IPS DF 19.7 (cell line): ENCODE measurements around the gene NOS1AP.
A peak's percentile ranks its signal among the peaks of the same experiment; 100 is the strongest.
"Not testable (repeated sequence)": the region's sequence is repeated elsewhere in the genome, so short reads cannot be mapped to it uniquely, and the experiment has no call there.

Experiments
- DNase-seq: peaks from one replicate; pipeline ENCODE4 v3.0.0-alpha.2; 2013; ENCODE audit warnings: low read depth, low spot score

The NOS1AP gene

GRCh38 chr1:162069334-162070093, at the start of gene NOS1AP:
Gene NOS1AP, plus strand, starts transcription at chr1:162069691. Its CDS starts 487 bp downstream, at chr1:162070178.
- DNase-seq: no peak

- DNase-seq: no peak
Measured at GRCh38 chr1:162020150-162020549, 49.3 kb upstream of the NOS1AP start.

- no peak for DNase-seq
Measured at GRCh38 chr1:162021124-162021523, 48.4 kb upstream of the NOS1AP start.

GRCh38 chr1:162022626-162023025, 46.9 kb upstream of the NOS1AP start:
- DNase-seq: no peak

GRCh38 chr1:162023181-162023546, 46.3 kb upstream of the NOS1AP start:
- DNase-seq: no peak

GRCh38 chr1:162023547-162024501, 45.7 kb upstream of the NOS1AP start, which contains the start of gene OLFML2B:
Gene OLFML2B, minus strand, starts transcription at chr1:162023869. Its CDS starts 439 bp downstream, at chr1:162023430.
- no peak for DNase-seq

- DNase-seq: no peak
Measured at GRCh38 chr1:162025541-162025940, 44.0 kb upstream of the NOS1AP start.

- DNase-seq: no peak
Measured at GRCh38 chr1:162026881-162027280, 42.6 kb upstream of the NOS1AP start.

GRCh38 chr1:162028726-162029125, 40.8 kb upstream of the NOS1AP start:
- DNase-seq: no peak

- no peak for DNase-seq
Measured at GRCh38 chr1:162029157-162029556, 40.3 kb upstream of the NOS1AP start.

GRCh38 chr1:162030759-162031280, 38.7 kb upstream of the NOS1AP start:
- no peak for DNase-seq

GRCh38 chr1:162033428-162033827, 36.1 kb upstream of the NOS1AP start:
- DNase-seq: no peak

- no peak for DNase-seq
Measured at GRCh38 chr1:162035241-162035640, 34.2 kb upstream of the NOS1AP start.

- DNase-seq: no peak
Measured at GRCh38 chr1:162036163-162036562, 33.3 kb upstream of the NOS1AP start.

- no peak for DNase-seq
Measured at GRCh38 chr1:162038624-162039023, 30.9 kb upstream of the NOS1AP start.

GRCh38 chr1:162040001-162040400, 29.5 kb upstream of the NOS1AP start:
- no peak for DNase-seq

- no peak for DNase-seq
Measured at GRCh38 chr1:162040657-162041056, 28.8 kb upstream of the NOS1AP start.

GRCh38 chr1:162042361-162042760, 27.1 kb upstream of the NOS1AP start:
- DNase-seq: no peak

GRCh38 chr1:162046921-162047320, 22.6 kb upstream of the NOS1AP start:
- no peak for DNase-seq

- DNase-seq: not testable (repeated sequence)
Measured at GRCh38 chr1:162053949-162054348, 15.5 kb upstream of the NOS1AP start.

GRCh38 chr1:162055062-162055461, 14.4 kb upstream of the NOS1AP start:
- DNase-seq: no peak

- DNase-seq: peak; percentile 76
Measured at GRCh38 chr1:162056043-162056442, 13.4 kb upstream of the NOS1AP start.
